ENCODE results near the gene WWOX.
A peak's percentile ranks its signal among the peaks of the same experiment; 100 is the strongest.

Gene WWOX

GRCh38 chr16:78228704-78229103 is 129.2 kb downstream of the WWOX start:
- DNase-seq (ENCODE audit: low spot score), result no peak

GRCh38 chr16:78230832-78231231 is 131.4 kb downstream of the WWOX start:
- no peak for DNase-seq (ENCODE audit: low spot score)

GRCh38 chr16:78235168-78235800 is 135.8 kb downstream of the WWOX start:
- DNase-seq (ENCODE audit: low spot score), result peak; percentile 70

- DNase-seq (ENCODE audit: low spot score), result no peak
Measured at GRCh38 chr16:78235876-78236275, 136.4 kb downstream of the WWOX start.

GRCh38 chr16:78237841-78238240 is 138.4 kb downstream of the WWOX start:
- DNase-seq (ENCODE audit: low spot score), result peak; percentile 20

GRCh38 chr16:78240459-78241222 is 141.2 kb downstream of the WWOX start:
- peak; percentile 18 for DNase-seq (ENCODE audit: low spot score)

- no peak for DNase-seq (ENCODE audit: low spot score)
Measured at GRCh38 chr16:78242239-78242630, 142.8 kb downstream of the WWOX start.

GRCh38 chr16:78244131-78244895 is 144.9 kb downstream of the WWOX start:
- no peak for DNase-seq (ENCODE audit: low spot score)

- DNase-seq (ENCODE audit: low spot score), result no peak
Measured at GRCh38 chr16:78246559-78246958, 147.1 kb downstream of the WWOX start.

- no peak for DNase-seq (ENCODE audit: low spot score)
Measured at GRCh38 chr16:78249056-78249455, 149.6 kb downstream of the WWOX start.

- DNase-seq (ENCODE audit: low spot score), result no peak
Measured at GRCh38 chr16:78249832-78250231, 150.4 kb downstream of the WWOX start.

GRCh38 chr16:78251115-78251514 is 151.7 kb downstream of the WWOX start:
- DNase-seq (ENCODE audit: low spot score), result no peak

GRCh38 chr16:78252757-78253156 is 153.3 kb downstream of the WWOX start:
- no peak for DNase-seq (ENCODE audit: low spot score)

GRCh38 chr16:78254841-78255240 is 155.4 kb downstream of the WWOX start:
- no peak for DNase-seq (ENCODE audit: low spot score)

- no peak for DNase-seq (ENCODE audit: low spot score)
Measured at GRCh38 chr16:78256686-78257375, 157.4 kb downstream of the WWOX start.

- no peak for DNase-seq (ENCODE audit: low spot score)
Measured at GRCh38 chr16:78257376-78257728, 157.9 kb downstream of the WWOX start.

GRCh38 chr16:78258375-78259065 is 159.1 kb downstream of the WWOX start:
- DNase-seq (ENCODE audit: low spot score), result no peak

- DNase-seq (ENCODE audit: low spot score), result no peak
Measured at GRCh38 chr16:78259873-78260272, 160.4 kb downstream of the WWOX start.

- DNase-seq (ENCODE audit: low spot score), result no peak
Measured at GRCh38 chr16:78264642-78265041, 165.2 kb downstream of the WWOX start.

GRCh38 chr16:78269256-78269655 is 169.8 kb downstream of the WWOX start:
- no peak for DNase-seq (ENCODE audit: low spot score)

- no peak for DNase-seq (ENCODE audit: low spot score)
Measured at GRCh38 chr16:78271981-78272380, 172.5 kb downstream of the WWOX start.

GRCh38 chr16:78274771-78275170 is 175.3 kb downstream of the WWOX start:
- DNase-seq (ENCODE audit: low spot score), result no peak
